IMR-90 (cell line): ENCODE data around the gene CLSTN3. TPM values are rescaled to one million over a fixed set of nuclear protein-coding genes. Genes with fewer than 3 reads are reported as not detected.

ENCODE experiments used
- ATAC-seq: fragments of 200-7000 bp; cut with Tn5 transposase; 2 replicates; pipeline ENCODE4 v1.9.1; 2020; ENCODE audit warnings: low read depth, mild to moderate bottlenecking, moderate library complexity
- BruUV-seq: library from RNA; stranded (reverse); fragments of 400-500 nt; replicated peaks from 2 replicates; lab custom pipeline; 2021; lab: Mats Ljungman, UMichigan
- CTCF ChIA-PET: fragments of 300-600 bp; formaldehyde crosslinking; extraction: SDS; loops from one replicate; lab custom pipeline; 2021; ENCODE audit warnings: antibody characterized with exemption; lab: Yijun Ruan, JAX
- POLR2A ChIA-PET: fragments of 300-600 bp; sonication (Branson Sonifier 250); formaldehyde crosslinking; loops from one replicate; lab custom pipeline; 2022; ENCODE audit warnings: antibody characterized with exemption; ENCODE audit not compliant: unreplicated experiment; lab: Charles Lee
- DNase-seq: peaks from one replicate; pipeline ENCODE4 v3.0.0; 2013
- H2AFZ ChIP-seq: replicated peaks from 2 replicates; pipeline ENCODE3; 2013; ENCODE audit warnings: low read length, mild to moderate bottlenecking; ENCODE audit not compliant: poor library complexity
- H2AK5ac ChIP-seq: 2 replicates; pipeline ENCODE4 v1.6.1; 2013; ENCODE audit warnings: low read depth, low read length, inconsistent platforms
- H2AK9ac ChIP-seq: replicated peaks from 2 replicates; pipeline ENCODE3; 2013; ENCODE audit warnings: mild to moderate bottlenecking, low read depth, low read length, moderate library complexity; ENCODE audit not compliant: poor library complexity
- H2BK120ac ChIP-seq: 2 replicates; pipeline ENCODE4 v1.6.1; 2013; ENCODE audit warnings: low read depth, low read length, inconsistent platforms
- H2BK15ac ChIP-seq: 3 replicates; pipeline ENCODE4 v1.6.1; 2013; ENCODE audit warnings: low read depth, low read length, inconsistent platforms
- H2BK20ac ChIP-seq: 2 replicates; pipeline ENCODE4 v1.6.1; 2013; ENCODE audit warnings: low read depth, mild to moderate bottlenecking, inconsistent platforms, low read length, moderate library complexity
- H2BK5ac ChIP-seq: 2 replicates; pipeline ENCODE4 v1.6.1; 2013; ENCODE audit warnings: mild to moderate bottlenecking, low read depth, low read length, inconsistent platforms; ENCODE audit not compliant: poor library complexity, severe bottlenecking
- H3K14ac ChIP-seq: replicated peaks from 2 replicates; pipeline ENCODE4 v1.6.1; 2013; ENCODE audit warnings: low read depth, low read length, inconsistent platforms
- H3K18ac ChIP-seq: 2 replicates; pipeline ENCODE4 v1.6.1; 2013; ENCODE audit warnings: low read depth, low read length, control low read depth
- H3K23ac ChIP-seq: 2 replicates; pipeline ENCODE4 v1.6.1; 2013; ENCODE audit warnings: low read depth, low read length, inconsistent platforms
- H3K27ac ChIP-seq: 2 replicates; pipeline ENCODE4 v1.5.1; 2013; ENCODE audit warnings: mild to moderate bottlenecking, control low read depth, low read length; ENCODE audit not compliant: insufficient read depth
- H3K27me3 ChIP-seq: 2 replicates; pipeline ENCODE4 v1.6.1; 2013; ENCODE audit warnings: low read length; ENCODE audit not compliant: control insufficient read depth, insufficient read depth
- H3K36me3 ChIP-seq: 2 replicates; pipeline ENCODE4 v1.6.1; 2013; ENCODE audit warnings: low read length, mixed read lengths; ENCODE audit not compliant: control insufficient read depth, insufficient read depth
- H3K4ac ChIP-seq: 2 replicates; pipeline ENCODE4 v1.6.1; 2013; ENCODE audit warnings: low read depth, low read length, inconsistent platforms
- H3K4me1 ChIP-seq: 2 replicates; pipeline ENCODE4 v1.6.1; 2013; ENCODE audit warnings: low read length, mixed read lengths; ENCODE audit not compliant: control insufficient read depth, insufficient read depth
- H3K4me2 ChIP-seq: 2 replicates; pipeline ENCODE4 v1.6.1; 2013; ENCODE audit warnings: low read depth, mild to moderate bottlenecking, control low read depth, low read length, moderate library complexity
- H3K4me3 ChIP-seq: 2 replicates; pipeline ENCODE4 v1.5.1; 2013; ENCODE audit warnings: low read depth, mild to moderate bottlenecking, control low read depth, low read length, moderate library complexity; ENCODE audit not compliant: insufficient read depth
- H3K56ac ChIP-seq: 2 replicates; pipeline ENCODE4 v1.6.1; 2013; ENCODE audit warnings: low read length, inconsistent platforms; ENCODE audit not compliant: insufficient read depth; ENCODE audit errors: extremely low read depth
- H3K79me1 ChIP-seq, 2 experiments: 2 replicates each; pipeline ENCODE4 v1.6.1; 2013; ENCODE audit warnings: low read length in 2 of 2, inconsistent platforms in 1 of 2, low read depth in 1 of 2
- H3K9ac ChIP-seq: 2 replicates; pipeline ENCODE4 v1.6.1; 2013; ENCODE audit warnings: low read depth, low read length, control low read depth
- H3K9me1 ChIP-seq: 2 replicates; pipeline ENCODE4 v1.6.1; 2013; ENCODE audit warnings: low read length, inconsistent platforms; ENCODE audit not compliant: insufficient read depth
- H3K9me3 ChIP-seq: 2 replicates; pipeline ENCODE4 v1.6.1; 2013; ENCODE audit warnings: low read length; ENCODE audit not compliant: control insufficient read depth, insufficient read depth
- H4K20me1 ChIP-seq: 2 replicates; pipeline ENCODE4 v1.6.1; 2013; ENCODE audit warnings: low read length, inconsistent platforms; ENCODE audit not compliant: insufficient read depth
- H4K5ac ChIP-seq: 2 replicates; pipeline ENCODE4 v1.6.1; 2013; ENCODE audit warnings: mild to moderate bottlenecking, low read depth, low read length, control low read depth
- H4K8ac ChIP-seq, 2 experiments: 2 replicates each; pipeline ENCODE4 v1.6.1; 2013; ENCODE audit warnings: low read depth in 2 of 2, low read length in 2 of 2, control low read depth in 1 of 2, inconsistent platforms in 1 of 2
- H4K91ac ChIP-seq: 2 replicates; pipeline ENCODE4 v1.6.1; 2013; ENCODE audit warnings: low read depth, low read length, inconsistent platforms; ENCODE audit not compliant: insufficient read depth
- RCOR1 ChIP-seq: IDR thresholded peaks from 2 replicates; pipeline ENCODE4 v1.6.1; 2012; ENCODE audit warnings: mild to moderate bottlenecking, low read length, improper control_type of control experiment; ENCODE audit not compliant: insufficient replicate concordance
- WGBS, 2 experiments: methylation state at CpG; one replicate each; pipeline versions ENCODE4 v1.1.5 to v1.1.7; 2013; ENCODE audit warnings: missing lambda C conversion rate in 2 of 2; ENCODE audit not compliant: insufficient read length in 1 of 2; ENCODE audit errors: extremely low coverage in 2 of 2; 5-methylcytosine and 5-hydroxymethylcytosine counted together
- dilution Hi-C: fragments of 300-500 bp; cut with HindIII; formaldehyde crosslinking; loops from one replicate; pipeline ENCODE4 v1.14.3; 2018; ENCODE audit warnings: low sequenced_read_pairs; ENCODE audit not compliant: unreplicated experiment
- in situ Hi-C: fragments of 300-500 bp; cut with MboI; formaldehyde crosslinking; loops from 3 replicates; pipeline ENCODE4 v1.14.3; 2019; ENCODE audit warnings: low sequenced_read_pairs, inconsistent platforms, mixed read lengths
- intact Hi-C: fragments of 100-400 bp; cut with micrococcal nuclease; formaldehyde crosslinking; loops from 2 replicates; pipeline ENCODE4 v1.10.0; 2022
- polyA plus RNA-seq, 3 experiments: library from polyadenylated mRNA; depleted of rRNA; stranded (reverse); fragments of >200 nt; gene quantifications; 2 replicates each; pipeline ENCODE4 v1.2.3, GENCODE V29; 2012; ENCODE audit warnings: low replicate concordance in 1 of 3
- total RNA-seq: library from RNA; depleted of rRNA; stranded (reverse); fragments of >200 nt; gene quantifications from 2 replicates; pipeline ENCODE4 v1.2.3, GENCODE V29; 2012

CLSTN3 gene
- total and polyA plus RNA-seq, 2 of the 4 experiments (the other 2 are of a cell fraction): 4.1 to 16.4 TPM

DNA sequence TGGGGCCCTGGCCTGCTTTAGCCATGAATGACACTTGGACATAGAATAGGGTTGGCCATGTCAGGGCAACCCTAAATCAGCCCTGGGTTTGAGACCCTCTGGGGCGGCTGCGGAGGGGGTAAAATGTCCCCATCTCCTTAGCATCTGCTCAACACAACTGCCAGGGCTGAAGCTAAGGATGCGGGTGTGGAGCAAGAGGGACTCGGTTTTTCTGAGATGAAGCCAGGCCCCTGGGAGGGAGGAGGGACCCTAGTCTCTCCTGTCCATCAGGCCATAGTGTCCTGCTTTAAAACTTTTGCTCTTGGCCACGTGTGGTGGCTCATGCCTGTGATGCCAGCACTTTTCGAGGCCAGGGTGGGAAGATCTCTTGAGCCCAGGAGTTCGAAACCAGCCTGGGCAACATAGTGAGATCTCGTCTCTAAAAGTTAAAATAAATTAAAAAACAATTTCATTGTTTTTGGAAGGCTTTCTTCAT is 37.1 kb upstream of the CLSTN3 start:
- DNase-seq (no peak), ATAC-seq (no peak)
- CTCF ChIA-PET: interaction anchor here (0.6 to 1.9 kb wide), 4 partner anchors 15 to 148 kb away, joined by 3 to 5 read pairs (median 4); partner anchors contain the start of gene C1S

More for the DNA sequence above, 37.1 kb upstream of the CLSTN3 start:
- H4K91ac ChIP-seq: peak overlapping the region; percentile 89
- peaks cover 21% of the 10 kb centered on the region for H3K9me1 ChIP-seq
- H4K8ac ChIP-seq: peak overlapping the region; percentile 60 to 97; a peak in 3 of 4 replicates
- no peak overlapping the region for H3K4me3 ChIP-seq
- peaks cover 26% of the 10 kb centered on the region for H3K4me1 ChIP-seq
- dilution Hi-C loops: no loop called here
- peak overlapping the region; percentile 87 for H3K14ac ChIP-seq
- H3K36me3 ChIP-seq: peaks cover 25% of the 10 kb centered on the region; the same call in 1 of the 2 replicates
- WGBS, 2 experiments: no CpG with 5 or more reads among the region's 8 CpGs
- H2BK5ac ChIP-seq: peak overlapping the region; percentile 7
- peak overlapping the region; percentile 93 for H2BK120ac ChIP-seq
- POLR2A ChIA-PET: no interaction called here
- H3K27ac ChIP-seq: peak overlapping the region; percentile 71
- H2BK20ac ChIP-seq: peak overlapping the region; percentile 95
- intact Hi-C loops: loop anchor here (1.0 kb wide), 5 partner anchors 14 to 149 kb away; partner anchors contain the start of genes C12orf57, C1S and LPCAT3
- no peaks in the 10 kb centered on the region for H4K20me1 ChIP-seq
- peak overlapping the region; percentile 81; the same call in 2 of the 3 replicates for H2BK15ac ChIP-seq
- in situ Hi-C loops: no loop called here
- H3K4ac ChIP-seq: peak overlapping the region; percentile 88
- peak overlapping the region; percentile 91 for H4K5ac ChIP-seq
- BruUV-seq: no TSS peak
- H3K27me3 ChIP-seq: no peaks in the 10 kb centered on the region
- peak overlapping the region; percentile 73; the same call in 1 of the 2 replicates for H3K23ac ChIP-seq
- peak overlapping the region; percentile 92 for H2AFZ ChIP-seq
- no peak overlapping the region for H3K56ac ChIP-seq
- H2AK5ac ChIP-seq: peak overlapping the region; percentile 57
- TF ChIP-seq RCOR1: no peak
- no peaks in the 10 kb centered on the region for H3K9me3 ChIP-seq
- H3K18ac ChIP-seq: peak overlapping the region; percentile 56; the same call in 1 of the 2 replicates
- peak overlapping the region; percentile 65 for H2AK9ac ChIP-seq
- peaks cover 13 to 28% of the 10 kb centered on the region in 2 experiments; a peak in 3 of 4 replicates for H3K79me1 ChIP-seq
- no peak overlapping the region for H3K4me2 ChIP-seq
- peak overlapping the region; percentile 60; the same call in 1 of the 2 replicates for H3K9ac ChIP-seq
